Activated T-cell treated with anti-CD3 and anti-CD28 coated beads, Interleukin-2, amount 50 U/mL, for 4 hours (primary cell): ENCODE results near the gene CA11. TPM values are rescaled to one million over a fixed set of nuclear protein-coding genes. Genes with fewer than 3 reads are reported as not detected.
A peak's percentile ranks its signal among the peaks of the same experiment; 100 is the strongest.

Experiments
- ATAC-seq, 2 donors: fragments of 200-7000 bp; cut with Tn5 transposase; one replicate each; pipeline ENCODE4 v1.10.0; 2021
- DNase-seq: peaks from one replicate; pipeline ENCODE4 v3.0.0-alpha.2; 2020
- H3K27me3 Mint-ChIP-seq: one replicate; pipeline ENCODE4 v1.8.0; 2021; ENCODE audit warnings: low read depth, mixed read lengths
- H3K36me3 Mint-ChIP-seq: one replicate; pipeline ENCODE4 v1.8.0; 2022; ENCODE audit warnings: mixed read lengths; ENCODE audit not compliant: insufficient read depth
- H3K4me1 Mint-ChIP-seq: one replicate; pipeline ENCODE4 v1.8.0; 2021; ENCODE audit warnings: low read depth, mixed read lengths
- H3K4me3 Mint-ChIP-seq: one replicate; pipeline ENCODE4 v1.8.0; 2021; ENCODE audit warnings: mild to moderate bottlenecking, moderate library complexity, mixed read lengths
- H3K9me3 Mint-ChIP-seq: one replicate; pipeline ENCODE4 v1.8.0; 2021; ENCODE audit warnings: mixed read lengths
- total RNA-seq, 3 donors: library from RNA; stranded (reverse); gene quantifications; one replicate each; pipeline ENCODE4 v1.2.1, GENCODE V29; 2021

Gene CA11
- total RNA-seq, 3 donors from 2014 or later: 8.8 to 11.6 (median 9.1) TPM

DNA sequence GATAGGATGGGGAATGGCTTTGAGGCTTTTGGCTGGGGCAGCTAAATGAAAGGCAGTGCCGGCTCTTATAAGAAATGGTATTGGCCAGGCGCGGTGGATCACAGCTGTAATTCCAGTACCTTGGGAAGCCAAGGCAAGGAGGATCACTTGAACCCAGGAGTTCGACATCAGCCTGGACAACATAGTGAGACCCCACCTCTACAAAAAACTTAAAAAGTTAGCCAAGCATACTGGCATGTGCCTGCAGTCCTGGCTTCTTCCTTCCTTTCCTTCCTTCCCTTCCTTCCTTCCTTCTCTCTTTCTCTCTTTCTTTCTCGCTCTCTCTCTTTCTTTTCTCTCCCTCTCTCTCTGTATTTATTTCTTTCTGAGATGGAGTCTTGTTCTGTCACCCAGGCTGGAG lies 3.1 kb downstream of the CA11 start:
- ATAC-seq (no peak), DNase-seq (no peak)
- Mint-ChIP-seq H3K36me3 (peaks cover 5% of the 10 kb centered on the region), H3K27me3 (no peaks in the 10 kb centered on the region), H3K4me1 (peaks cover 47% of the 10 kb centered on the region), H3K9me3 (no peaks in the 10 kb centered on the region), H3K4me3 (no peak overlapping the region)

DNA sequence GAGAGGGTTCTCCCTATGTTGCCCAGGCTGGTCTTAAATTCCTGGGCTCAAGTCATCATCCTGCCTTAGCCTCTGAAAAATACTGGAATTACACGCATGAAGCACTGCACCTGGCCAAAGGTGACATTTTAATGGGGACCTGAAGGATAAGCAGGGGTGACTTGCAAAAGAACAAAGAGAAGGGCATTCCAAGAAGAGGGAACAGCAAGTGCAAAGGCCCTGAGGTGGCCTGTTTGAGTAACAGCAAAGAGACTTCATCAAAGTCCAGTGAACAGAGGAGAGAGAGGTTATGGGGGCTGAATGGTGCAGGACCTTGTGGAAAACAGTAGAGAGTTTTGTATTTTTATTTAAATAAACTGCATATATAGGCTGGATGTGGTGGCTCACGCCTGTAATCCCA lies 4.1 kb downstream of the CA11 start:
- ATAC-seq (no peak), DNase-seq (no peak)
- Mint-ChIP-seq H3K4me1 (peaks cover 43% of the 10 kb centered on the region), H3K36me3 (peaks cover 5% of the 10 kb centered on the region), H3K4me3 (no peak overlapping the region), H3K27me3 (no peaks in the 10 kb centered on the region), H3K9me3 (no peaks in the 10 kb centered on the region)

DNA sequence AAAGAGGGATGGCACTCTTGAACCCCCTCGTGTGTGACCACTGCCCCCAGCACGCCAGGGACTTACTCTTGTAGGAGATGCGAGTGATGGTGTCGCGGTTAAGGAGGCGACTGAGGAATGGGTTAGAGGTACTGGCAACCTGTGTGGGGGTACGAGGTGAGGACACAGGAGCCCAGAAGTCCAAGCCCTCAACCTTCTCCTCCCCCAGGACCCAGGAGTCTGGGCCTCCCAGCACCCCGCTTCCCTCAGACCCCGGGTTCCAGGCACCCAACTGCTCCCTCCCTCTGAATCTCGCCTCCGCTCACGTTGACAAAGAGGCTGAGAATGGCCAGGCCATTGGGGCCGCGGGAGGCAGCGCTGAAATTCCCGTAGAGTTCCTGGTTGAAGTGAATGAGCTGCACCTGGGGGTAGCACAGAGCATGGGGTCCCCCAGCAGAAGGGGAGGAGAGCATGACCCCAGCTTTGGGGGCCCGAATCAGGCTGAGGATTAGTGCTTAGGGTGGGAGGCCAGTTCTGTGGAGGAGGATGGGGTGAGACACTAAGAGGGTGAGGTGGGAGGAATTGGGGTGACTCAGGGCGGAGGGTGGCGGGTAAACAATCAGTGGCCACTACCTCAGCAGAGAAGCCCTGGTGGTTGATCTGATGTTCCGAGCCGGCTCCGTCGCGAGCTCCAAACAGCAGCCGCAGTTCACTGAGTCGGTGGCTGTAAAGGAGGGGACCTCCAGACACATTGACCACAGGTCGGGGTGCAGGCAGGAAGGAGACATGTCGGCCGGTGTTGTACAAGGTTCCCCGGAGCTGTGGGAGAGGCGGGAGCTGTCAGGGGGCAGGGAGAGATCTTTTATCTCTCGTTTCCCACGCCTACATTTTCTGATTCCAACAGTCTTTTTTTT lies 6.3 kb downstream of the CA11 start:
- peaks cover 5% of the 10 kb centered on the region for H3K36me3 Mint-ChIP-seq
- H3K4me3 Mint-ChIP-seq: peak overlapping the region; percentile 44
- no peaks in the 10 kb centered on the region for H3K9me3 Mint-ChIP-seq
- DNase-seq: no peak
- H3K27me3 Mint-ChIP-seq: no peaks in the 10 kb centered on the region
- H3K4me1 Mint-ChIP-seq: peaks cover 41% of the 10 kb centered on the region
- no peak for ATAC-seq

DNA sequence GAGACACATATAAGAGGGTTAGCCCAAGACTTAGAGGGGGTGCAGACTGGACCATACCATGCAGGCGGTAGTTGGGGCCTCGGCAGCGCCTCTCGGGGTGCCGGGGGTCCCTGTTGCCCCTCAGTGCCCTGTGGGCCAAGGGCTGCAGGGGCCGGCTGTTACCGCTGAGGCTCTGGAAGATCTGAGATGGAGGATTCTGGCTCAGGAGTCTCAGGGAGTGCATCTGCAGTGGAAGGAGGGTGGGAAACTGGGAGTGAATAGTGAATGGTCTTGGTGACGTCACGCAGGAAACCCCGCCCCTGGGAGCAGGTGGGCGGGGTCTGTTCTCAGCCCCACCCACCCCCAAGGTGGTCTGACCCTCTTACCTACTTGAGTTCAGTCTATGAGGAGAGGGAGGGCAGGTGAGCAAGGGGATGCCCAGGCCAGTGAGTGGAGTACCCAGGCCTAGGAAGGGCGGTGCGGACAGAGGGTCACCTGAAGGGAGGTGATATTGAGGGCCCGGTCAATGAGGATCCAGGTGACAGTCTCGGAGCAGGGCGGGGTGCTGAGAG lies 7.1 kb downstream of the CA11 start:
- H3K27me3 Mint-ChIP-seq: no peaks in the 10 kb centered on the region
- H3K36me3 Mint-ChIP-seq: peaks cover 5% of the 10 kb centered on the region
- H3K4me1 Mint-ChIP-seq: peaks cover 43% of the 10 kb centered on the region
- H3K9me3 Mint-ChIP-seq: no peaks in the 10 kb centered on the region
- H3K4me3 Mint-ChIP-seq: peak overlapping the region; percentile 88
- DNase-seq (no peak), ATAC-seq (no peak)

DNA sequence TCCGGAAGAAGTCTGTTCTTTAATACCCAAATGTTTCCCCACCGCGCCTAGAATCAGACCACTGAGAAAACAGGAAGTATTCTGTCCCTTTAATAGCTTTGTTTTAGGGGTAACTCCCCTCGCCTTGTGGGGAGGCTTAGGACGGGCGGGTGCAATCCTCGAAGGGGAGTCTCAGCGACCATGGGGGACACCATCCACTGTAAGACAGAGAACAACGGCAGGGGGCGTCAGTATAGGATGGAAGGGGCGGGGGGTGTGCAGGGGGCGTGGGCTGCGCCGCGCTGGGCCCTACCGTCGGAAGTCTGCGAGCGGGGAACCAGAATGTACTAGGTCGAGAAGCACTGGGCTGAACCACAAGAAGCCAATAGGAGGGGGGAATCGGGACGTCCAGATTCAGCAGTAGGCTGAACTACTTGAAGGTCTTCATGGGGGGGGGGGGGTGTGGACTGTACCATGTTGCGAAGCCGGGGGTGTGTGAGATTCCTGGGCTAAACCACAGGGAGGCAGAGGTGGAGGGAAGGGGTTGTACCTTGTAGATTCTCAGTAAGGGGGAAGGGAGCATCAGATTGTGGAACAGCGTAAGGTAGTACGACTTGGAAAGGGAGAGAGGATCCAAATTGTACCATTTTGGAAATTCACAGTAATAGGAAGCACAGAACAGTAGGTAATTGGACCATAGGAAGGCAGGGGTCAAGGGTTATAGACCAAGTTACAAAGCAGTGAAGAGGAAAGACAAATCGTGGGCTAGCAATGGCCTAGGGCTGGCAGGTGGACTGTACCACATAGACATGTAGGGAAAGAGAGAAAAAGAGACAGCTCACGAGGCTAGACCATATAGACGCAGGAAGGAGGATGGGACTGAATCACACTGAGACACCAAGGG lies 7.8 kb downstream of the CA11 start:
- Mint-ChIP-seq H3K36me3 (peaks cover 5% of the 10 kb centered on the region), H3K4me3 (peak overlapping the region; percentile 88), H3K27me3 (no peaks in the 10 kb centered on the region), H3K4me1 (peaks cover 50% of the 10 kb centered on the region), H3K9me3 (no peaks in the 10 kb centered on the region)
- peak; percentile 76 for DNase-seq
- ATAC-seq: peak; percentile 41 to 46

DNA sequence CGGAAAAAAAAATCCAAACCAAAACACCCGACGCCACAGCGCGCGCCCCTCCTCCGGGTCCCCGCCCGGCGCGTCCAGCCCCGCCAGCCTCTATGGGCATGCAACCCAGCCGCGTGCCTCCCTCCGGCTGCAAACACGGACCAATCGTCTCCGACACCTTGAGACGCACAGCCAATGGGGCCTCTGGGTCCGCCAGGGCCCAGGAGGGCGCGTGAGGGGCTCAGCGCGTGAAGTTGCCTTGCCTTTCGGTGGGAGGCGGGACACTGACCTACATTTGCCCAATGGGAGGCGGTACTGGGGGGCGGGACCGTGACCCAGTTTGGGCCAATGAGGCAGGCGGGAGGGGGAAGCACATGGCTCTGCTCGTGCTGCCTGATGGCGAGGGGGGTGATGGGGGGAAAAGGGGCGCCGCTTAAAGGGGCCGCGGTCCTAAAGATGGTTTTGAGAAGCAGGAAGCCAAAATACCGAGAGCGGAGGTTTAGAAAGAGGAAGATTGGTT lies 8.5 kb downstream of the CA11 start:
- peaks cover 51% of the 10 kb centered on the region for H3K4me1 Mint-ChIP-seq
- peak overlapping the region; percentile 88 for H3K4me3 Mint-ChIP-seq
- no peaks in the 10 kb centered on the region for H3K9me3 Mint-ChIP-seq
- H3K36me3 Mint-ChIP-seq: peaks cover 6% of the 10 kb centered on the region
- no peaks in the 10 kb centered on the region for H3K27me3 Mint-ChIP-seq
- peak; percentile 78 for ATAC-seq
- DNase-seq: peak; percentile 99

DNA sequence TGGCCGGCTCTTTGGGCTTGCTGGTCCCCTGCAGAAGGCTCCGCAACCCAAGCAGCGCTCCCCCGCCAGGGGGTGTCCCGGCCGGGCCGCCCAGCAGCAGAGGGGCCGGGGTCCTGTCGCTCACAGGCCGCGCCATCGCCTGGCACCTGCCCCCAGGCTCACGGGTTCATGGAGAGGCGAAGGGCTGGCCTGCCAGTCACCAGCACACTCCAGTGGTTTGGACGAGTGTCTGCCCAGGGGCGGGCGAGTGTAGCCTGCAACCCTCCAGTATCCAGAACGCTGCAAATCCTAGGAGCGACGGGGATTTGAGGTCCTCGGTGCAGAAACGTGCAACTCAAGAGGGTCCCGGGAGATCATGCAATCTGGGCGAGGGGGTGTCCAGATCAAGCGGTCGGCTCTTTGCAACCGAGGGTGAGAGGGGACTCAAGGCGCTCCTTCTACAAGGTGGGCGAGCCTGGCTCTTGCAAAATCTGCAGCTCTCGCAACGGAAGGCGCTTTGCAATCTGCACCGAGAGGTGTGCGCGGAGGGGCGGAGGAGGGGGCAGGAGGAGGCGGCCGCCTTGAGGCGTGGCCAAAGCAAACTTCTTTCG lies 9.0 kb downstream of the CA11 start, which contains the start of gene DBP:
Gene DBP, minus strand, starts transcription at position 521 of the 590 bp plus-strand sequence. Its CDS starts 385 bp downstream, at position 136.
- no peak for DNase-seq
- Mint-ChIP-seq H3K27me3 (no peaks in the 10 kb centered on the region), H3K36me3 (peaks cover 8% of the 10 kb centered on the region)

DNA sequence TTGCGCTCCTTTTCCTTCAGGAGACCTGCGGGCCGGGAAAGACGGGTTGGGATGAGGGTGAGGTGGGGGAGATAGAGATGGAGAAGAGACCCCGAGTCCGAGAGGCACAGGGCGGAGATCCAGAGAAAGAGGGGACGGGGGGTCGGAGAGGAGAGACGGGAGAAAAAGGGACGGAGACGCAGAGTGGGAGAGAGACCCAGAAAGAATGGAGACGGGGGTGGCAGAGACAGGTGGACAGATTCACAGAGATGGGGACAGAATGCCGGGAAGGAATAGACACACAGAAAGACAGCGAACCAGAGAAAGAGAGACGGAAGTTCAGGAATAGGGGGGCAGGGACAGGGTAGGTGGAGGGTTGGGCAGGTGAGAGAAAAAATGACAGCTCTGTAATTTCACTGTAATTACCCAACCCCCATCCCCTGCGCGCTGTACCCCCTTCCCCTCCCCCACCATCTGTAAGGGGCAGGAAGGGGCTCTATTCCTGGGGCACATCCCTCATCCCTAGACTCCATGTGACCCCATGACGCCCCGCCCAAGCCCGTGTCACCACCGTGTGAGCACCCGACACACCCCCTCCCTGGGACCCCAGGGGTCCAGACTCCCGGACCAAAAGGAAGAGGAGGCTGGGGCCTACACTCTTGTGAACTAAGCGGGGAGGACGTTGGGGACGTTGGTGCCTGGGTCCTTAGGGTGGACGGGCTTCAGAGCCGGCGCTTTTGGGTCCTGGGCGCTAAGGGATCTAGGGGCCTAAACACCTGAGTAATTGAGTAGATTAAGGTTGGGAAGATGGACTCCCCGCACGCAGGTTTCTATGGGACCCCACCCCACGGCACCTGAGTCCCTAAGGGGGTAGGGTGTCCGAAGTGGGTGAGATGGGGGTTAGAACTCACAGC lies 9.8 kb downstream of the CA11 start:
- no peaks in the 10 kb centered on the region for H3K9me3 Mint-ChIP-seq
- H3K36me3 Mint-ChIP-seq: peaks cover 8% of the 10 kb centered on the region
- DNase-seq: no peak
- no peak for ATAC-seq
- peaks cover 56% of the 10 kb centered on the region for H3K4me1 Mint-ChIP-seq
- peak overlapping the region; percentile 88 for H3K4me3 Mint-ChIP-seq
- no peaks in the 10 kb centered on the region for H3K27me3 Mint-ChIP-seq

More for the DNA sequence above, 9.0 kb downstream of the CA11 start, which contains the start of gene DBP:
- ATAC-seq: no peak
- Mint-ChIP-seq H3K4me3 (peak within 1 kb of the TSS; percentile 88), H3K9me3 (no peaks in the 10 kb centered on the region), H3K4me1 (peaks cover 53% of the 10 kb centered on the region)

DNA sequence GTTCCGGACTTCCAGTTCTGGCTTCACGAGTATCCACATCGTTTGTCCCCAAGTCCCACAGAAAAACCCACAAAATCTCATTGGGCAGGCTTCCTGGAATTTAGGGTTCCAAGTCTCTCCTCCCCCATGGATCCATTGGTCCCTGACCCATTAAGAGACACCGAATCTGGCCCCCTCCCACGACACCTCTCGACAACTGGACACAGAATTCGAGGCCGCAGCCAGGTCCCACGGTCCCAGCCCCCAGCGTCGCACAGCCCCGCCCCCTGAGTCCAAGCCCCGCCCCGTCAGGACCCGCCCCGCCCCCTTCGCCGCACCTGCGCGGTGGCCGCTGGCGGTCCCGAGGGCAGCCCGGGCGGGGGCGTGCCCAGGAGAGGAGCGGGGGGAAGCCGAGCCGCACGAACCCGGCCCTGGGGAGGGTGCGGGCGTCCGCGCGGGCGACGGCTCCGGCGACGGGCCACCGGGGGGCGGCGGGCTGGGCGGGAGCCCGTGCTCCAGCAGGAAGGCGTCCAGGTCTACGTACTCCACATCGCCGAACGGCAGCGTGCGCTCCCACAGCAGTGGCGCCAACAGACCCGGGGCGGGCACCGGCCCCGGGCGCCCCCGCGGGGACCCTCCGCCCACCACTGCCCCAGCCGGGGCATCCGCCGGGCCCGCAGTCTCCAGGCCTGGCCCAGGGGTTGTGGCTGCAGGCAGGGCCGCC lies 10.6 kb downstream of the CA11 start:
- H3K4me1 Mint-ChIP-seq: peaks cover 56% of the 10 kb centered on the region
- peak; percentile 12 to 14 for ATAC-seq
- peaks cover 8% of the 10 kb centered on the region for H3K36me3 Mint-ChIP-seq
- H3K27me3 Mint-ChIP-seq: no peaks in the 10 kb centered on the region
- peak; percentile 71 for DNase-seq
- peak overlapping the region; percentile 88 for H3K4me3 Mint-ChIP-seq
- H3K9me3 Mint-ChIP-seq: no peaks in the 10 kb centered on the region

DNA sequence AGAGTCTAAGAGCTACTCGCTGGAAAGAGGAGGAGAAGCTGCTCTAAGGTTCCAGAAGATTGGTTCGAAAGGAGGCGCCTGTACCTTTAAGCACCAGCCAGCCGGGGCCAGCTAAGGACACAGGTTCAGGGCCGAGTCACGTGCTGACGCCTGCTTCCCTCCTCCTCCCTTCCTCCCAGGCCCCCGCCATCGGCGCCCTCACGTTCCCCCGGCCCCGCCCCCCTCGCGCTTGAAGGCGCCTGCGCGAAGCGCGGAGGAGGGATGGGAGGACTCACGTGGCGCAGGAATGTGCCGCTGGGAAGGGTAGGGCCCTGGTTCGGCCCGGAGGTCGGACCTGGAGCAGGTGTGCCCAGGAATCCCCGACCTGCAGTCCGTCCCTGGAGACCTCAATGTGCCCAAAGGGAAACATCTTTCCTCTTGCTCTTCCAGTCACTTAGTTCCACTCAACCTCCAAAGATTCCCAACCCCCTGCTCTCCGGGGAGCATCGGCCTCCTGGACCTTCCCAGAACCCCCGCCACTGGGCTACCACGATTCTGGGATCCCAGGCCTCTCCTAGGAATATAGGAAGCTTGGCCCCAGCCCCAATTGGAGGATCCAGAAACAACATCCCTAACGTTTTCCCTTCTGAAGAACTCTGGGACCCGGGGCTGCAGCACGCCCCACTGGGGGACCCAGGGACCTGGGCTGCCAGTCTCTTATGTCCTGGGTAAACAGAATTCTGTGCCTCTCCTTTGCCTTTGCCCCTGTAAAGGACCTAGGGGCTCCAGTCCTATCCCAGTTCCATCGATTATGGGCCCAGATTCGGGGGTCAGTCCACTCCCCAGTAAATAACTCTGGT lies 11.3 kb downstream of the CA11 start:
- H3K36me3 Mint-ChIP-seq: peaks cover 12% of the 10 kb centered on the region

DNA sequence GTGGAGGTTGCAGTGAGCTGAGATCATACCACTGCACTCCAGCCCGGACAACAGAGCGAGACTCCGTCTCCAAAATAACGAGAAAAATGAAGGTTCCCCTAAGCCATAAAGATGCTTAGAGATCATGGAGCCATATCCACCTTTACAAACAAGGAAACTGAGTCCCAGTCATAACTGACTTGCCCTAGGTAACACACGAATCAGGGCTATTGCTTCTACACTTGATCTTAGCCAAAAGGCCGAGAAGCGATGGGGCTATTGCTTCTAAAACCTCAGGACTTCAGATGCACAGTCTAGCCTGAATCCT lies 12.0 kb downstream of the CA11 start:
- DNase-seq (no peak), ATAC-seq (no peak)
- Mint-ChIP-seq H3K4me3 (peak overlapping the region; percentile 77), H3K27me3 (no peaks in the 10 kb centered on the region), H3K9me3 (no peaks in the 10 kb centered on the region), H3K36me3 (peaks cover 14% of the 10 kb centered on the region), H3K4me1 (peaks cover 46% of the 10 kb centered on the region)

More for the DNA sequence above, 11.3 kb downstream of the CA11 start:
- H3K4me3 Mint-ChIP-seq: peak overlapping the region; percentile 77
- peaks cover 51% of the 10 kb centered on the region for H3K4me1 Mint-ChIP-seq
- no peaks in the 10 kb centered on the region for H3K27me3 Mint-ChIP-seq
- DNase-seq (peak; percentile 90), ATAC-seq (peak; percentile 36 to 39)
- H3K9me3 Mint-ChIP-seq: no peaks in the 10 kb centered on the region
